Right atrium auricular region (tissue), 2 donors: ENCODE data around the gene MTMR3. TPM values are rescaled to one million over a fixed set of nuclear protein-coding genes. Genes with fewer than 3 reads are reported as not detected.

ENCODE experiments used
- DNase-seq: peaks from one replicate; pipeline ENCODE4 v3.0.0-alpha.2; 2019; ENCODE audit warnings: low spot score
- H3K27ac ChIP-seq, 2 donors: fragments of 200-600 bp; sonication (generic); 1 replicate in 1 of 2; 2 replicates in 1 of 2; pipeline ENCODE4 v1.5.1; 2016 to 2019
- H3K27me3 ChIP-seq, 2 donors: fragments of 200-600 bp; sonication (generic); one replicate each; pipeline versions ENCODE4 v1.5.1 to v1.6.0; 2017 to 2019
- H3K36me3 ChIP-seq: fragments of 200-600 bp; sonication (generic); one replicate; pipeline ENCODE4 v1.5.1; 2016
- H3K4me1 ChIP-seq, 2 donors: fragments of 200-600 bp; sonication (generic); one replicate each; pipeline versions ENCODE4 v1.5.1 to v1.6.0; 2017 to 2019
- H3K4me3 ChIP-seq, 2 donors: fragments of 200-600 bp; sonication (generic); 1 replicate in 1 of 2; 2 replicates in 1 of 2; pipeline ENCODE4 v1.5.1; 2017 to 2019; ENCODE audit warnings: mild to moderate bottlenecking in 1 of 2, moderate library complexity in 1 of 2
- H3K9me3 ChIP-seq, 2 donors: fragments of 200-600 bp; sonication (generic); one replicate each; pipeline ENCODE4 v1.5.1; 2019
- CTCF ChIP-seq, 2 donors: fragments of 200-600 bp; sonication (generic); IDR thresholded peaks; one replicate each; pipeline ENCODE4 v1.5.1; 2019; ENCODE audit warnings: antibody characterized with exemption in 2 of 2
- total RNA-seq, 2 donors: library from RNA; depleted of rRNA; stranded (reverse); fragments of >200 nt; gene quantifications; one replicate each; pipeline ENCODE4 v1.1.0, GENCODE V29; 2016

MTMR3 gene
- total RNA-seq, 2 donors from 2014 or later = 27.2 to 38.1 TPM

- peak overlapping the region in 1 of 2 donors; percentile 29 for H3K27ac ChIP-seq
These were observed 10.7 kb upstream of the MTMR3 start for GRCh38 chr22:29872144-29872893.

GRCh38 chr22:29872989-29873388, 10.0 kb upstream of the MTMR3 start:
- Histone ChIP-seq H3K4me1 (peaks cover 0 to 11% of the 10 kb centered on the region in 2 donors), H3K4me3 (no peak overlapping the region), H3K36me3 (no peaks in the 10 kb centered on the region), H3K27ac (peak overlapping the region in 1 of 2 donors; percentile 29), H3K27me3 (no peaks in the 10 kb centered on the region), H3K9me3 (no peaks in the 10 kb centered on the region)
- DNase-seq = no peak
- no peak for TF ChIP-seq CTCF (IDR thresholded peaks at IDR 0.05)

More at GRCh38 chr22:29872144-29872893, 10.7 kb upstream of the MTMR3 start:
- H3K9me3 ChIP-seq = no peaks in the 10 kb centered on the region
- no peak overlapping the region for H3K4me3 ChIP-seq
- H3K27me3 ChIP-seq = no peaks in the 10 kb centered on the region
- TF ChIP-seq CTCF (IDR thresholded peaks at IDR 0.05) = no peak
- peaks cover 0 to 17% of the 10 kb centered on the region in 2 donors for H3K4me1 ChIP-seq
- no peak for DNase-seq
- H3K36me3 ChIP-seq = no peaks in the 10 kb centered on the region

- Histone ChIP-seq H3K27ac (no peak overlapping the region), H3K4me1 (peaks cover 0 to 9% of the 10 kb centered on the region in 2 donors)
- TF ChIP-seq CTCF (IDR thresholded peaks at IDR 0.05) = no peak
These were observed 9.0 kb upstream of the MTMR3 start for GRCh38 chr22:29873943-29874342.

GRCh38 chr22:29877620-29878019, 5.4 kb upstream of the MTMR3 start:
- no peaks in the 10 kb centered on the region for H3K9me3 ChIP-seq
- peaks cover 0 to 3% of the 10 kb centered on the region in 2 donors for H3K4me1 ChIP-seq
- no peaks in the 10 kb centered on the region for H3K36me3 ChIP-seq
- no peak for DNase-seq
- TF ChIP-seq CTCF (IDR thresholded peaks at IDR 0.05) = no peak
- no peaks in the 10 kb centered on the region for H3K27me3 ChIP-seq
- H3K4me3 ChIP-seq = no peak overlapping the region
- no peak overlapping the region for H3K27ac ChIP-seq

More at GRCh38 chr22:29873943-29874342, 9.0 kb upstream of the MTMR3 start:
- Histone ChIP-seq H3K9me3 (no peaks in the 10 kb centered on the region), H3K4me3 (no peak overlapping the region), H3K27me3 (no peaks in the 10 kb centered on the region), H3K36me3 (no peaks in the 10 kb centered on the region)
- DNase-seq = no peak

- TF ChIP-seq CTCF (IDR thresholded peaks at IDR 0.05) = no peak
- no peaks in the 10 kb centered on the region for H3K36me3 ChIP-seq
- no peak overlapping the region for H3K27ac ChIP-seq
- H3K9me3 ChIP-seq = no peaks in the 10 kb centered on the region
- H3K27me3 ChIP-seq = no peaks in the 10 kb centered on the region
- H3K4me3 ChIP-seq = no peak overlapping the region
- no peak for DNase-seq
- peaks cover 0 to 9% of the 10 kb centered on the region in 2 donors for H3K4me1 ChIP-seq
These were observed 3.2 kb upstream of the MTMR3 start for GRCh38 chr22:29879753-29880152.

GRCh38 chr22:29882716-29883044, 294 bp upstream of the MTMR3 start:
- H3K27me3 ChIP-seq = no peaks in the 10 kb centered on the region
- H3K27ac ChIP-seq = peak overlapping the region; percentile 97 to 99
- no peak for DNase-seq
- peak overlapping the region; percentile 89 to 97 for H3K4me3 ChIP-seq
- no peaks in the 10 kb centered on the region for H3K36me3 ChIP-seq
- TF ChIP-seq CTCF (IDR thresholded peaks at IDR 0.05) = no peak
- H3K9me3 ChIP-seq = no peaks in the 10 kb centered on the region
- H3K4me1 ChIP-seq = peaks cover 0 to 39% of the 10 kb centered on the region in 2 donors
